ENCODE results near the gene KMT2C.

DNA sequence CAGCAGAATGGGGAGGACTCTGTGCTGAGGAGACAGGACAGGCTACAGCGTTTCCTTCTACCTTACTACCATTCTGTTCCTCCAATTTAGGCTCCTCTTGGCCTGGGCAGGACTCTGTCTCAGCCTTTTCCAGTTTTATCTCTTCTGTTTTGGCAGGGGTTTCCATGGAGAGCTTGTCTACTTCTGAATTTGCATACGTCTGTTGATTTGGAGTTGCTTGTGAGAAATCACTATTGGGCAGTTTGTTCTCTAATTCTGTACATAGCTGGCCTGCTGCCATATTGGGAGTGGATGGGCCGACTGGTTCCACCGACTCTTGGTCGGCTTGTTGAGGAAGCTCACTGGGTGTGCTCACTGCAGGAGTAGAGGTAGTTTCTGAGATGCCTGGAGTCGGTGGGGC lies 273.5 kb downstream of the KMT2C start:
- TF ChIP-seq, protein P1, sequence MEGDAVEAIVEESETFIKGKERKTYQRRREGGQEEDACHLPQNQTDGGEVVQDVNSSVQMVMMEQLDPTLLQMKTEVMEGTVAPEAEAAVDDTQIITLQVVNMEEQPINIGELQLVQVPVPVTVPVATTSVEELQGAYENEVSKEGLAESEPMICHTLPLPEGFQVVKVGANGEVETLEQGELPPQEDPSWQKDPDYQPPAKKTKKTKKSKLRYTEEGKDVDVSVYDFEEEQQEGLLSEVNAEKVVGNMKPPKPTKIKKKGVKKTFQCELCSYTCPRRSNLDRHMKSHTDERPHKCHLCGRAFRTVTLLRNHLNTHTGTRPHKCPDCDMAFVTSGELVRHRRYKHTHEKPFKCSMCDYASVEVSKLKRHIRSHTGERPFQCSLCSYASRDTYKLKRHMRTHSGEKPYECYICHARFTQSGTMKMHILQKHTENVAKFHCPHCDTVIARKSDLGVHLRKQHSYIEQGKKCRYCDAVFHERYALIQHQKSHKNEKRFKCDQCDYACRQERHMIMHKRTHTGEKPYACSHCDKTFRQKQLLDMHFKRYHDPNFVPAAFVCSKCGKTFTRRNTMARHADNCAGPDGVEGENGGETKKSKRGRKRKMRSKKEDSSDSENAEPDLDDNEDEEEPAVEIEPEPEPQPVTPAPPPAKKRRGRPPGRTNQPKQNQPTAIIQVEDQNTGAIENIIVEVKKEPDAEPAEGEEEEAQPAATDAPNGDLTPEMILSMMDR (IDR thresholded peaks at IDR 0.05; ENCODE audit: insufficient read depth, low read length, poor library complexity, severe bottlenecking): no peak
- no peak for TF ChIP-seq EZH2phosphoT487 (conservative IDR thresholded peaks at IDR 0.05; ENCODE audit: low read length)
